GM12878 (cell line): ENCODE measurements around the gene UAP1. TPM values are rescaled to one million over a fixed set of nuclear protein-coding genes. Genes with fewer than 3 reads are reported as not detected.

Experiments used
- CTCF ChIP-seq, 3 experiments: IDR thresholded peaks in 2 of 3; conservative IDR thresholded peaks in 1 of 3; 2 replicates each; pipeline ENCODE4 v1.5.1; 2011; ENCODE audit warnings: low read depth in 3 of 3, low read length in 3 of 3, mild to moderate bottlenecking in 3 of 3, control low read depth in 2 of 3, moderate library complexity in 2 of 3, inconsistent platforms in 1 of 3, mixed read lengths in 1 of 3; ENCODE audit not compliant: control insufficient read depth in 2 of 3, insufficient read depth in 1 of 3; ENCODE audit errors: extremely low read depth in 1 of 3
- PBX3 ChIP-seq: IDR thresholded peaks from 2 replicates; pipeline ENCODE4 v1.6.1; 2011; ENCODE audit warnings: mild to moderate bottlenecking, low read depth, low read length, moderate library complexity; ENCODE audit not compliant: insufficient replicate concordance
- polyA plus RNA-seq, 11 experiments: library from polyadenylated mRNA; depleted of rRNA in 4 of 11; unstranded in 6 of 11; stranded (reverse) in 5 of 11; fragments of >200 nt; fragmentation: Nextera tagmentation in 4 of 11; fragmentation: Illumina TruSeq in 1 of 11; extraction: Ambion mirVana in 4 of 11; extraction: Trizol in 1 of 11; gene quantifications; 1 replicate in 1 of 11; 2 replicates in 10 of 11; pipeline versions ENCODE4 v1.2.1 to v1.2.3, GENCODE V29; 2011 to 2016; ENCODE audit warnings: inconsistent platforms in 2 of 11, missing spikeins in 2 of 11, low read depth in 1 of 11
- total RNA-seq, 4 experiments: library from RNA; depleted of rRNA in 3 of 4; stranded (reverse); fragments of >200 nt in 3 of 4; fragmentation: Illumina TruSeq in 1 of 4; extraction: Trizol in 1 of 4; gene quantifications; 2 replicates each; pipeline versions ENCODE4 v1.2.1 to v1.2.3, GENCODE V29; 2013 to 2021
- TF ChIP-seq, protein P1 (sequence below): fragments of 450-650 bp; IDR thresholded peaks from 2 replicates; pipeline ENCODE4 v1.6.1; 2016; ENCODE audit warnings: mild to moderate bottlenecking, moderate library complexity, borderline replicate concordance

UAP1 gene
- total and polyA plus RNA-seq, 10 of the 15 experiments (the other 5 are each of a cell fraction or from before 2014, with no cell fraction given) = 19.2 to 43.0 (median 30.7) TPM

GRCh38 chr1:162590686-162591085, 29.2 kb downstream of the UAP1 start (continued):
- TF ChIP-seq, protein P1, sequence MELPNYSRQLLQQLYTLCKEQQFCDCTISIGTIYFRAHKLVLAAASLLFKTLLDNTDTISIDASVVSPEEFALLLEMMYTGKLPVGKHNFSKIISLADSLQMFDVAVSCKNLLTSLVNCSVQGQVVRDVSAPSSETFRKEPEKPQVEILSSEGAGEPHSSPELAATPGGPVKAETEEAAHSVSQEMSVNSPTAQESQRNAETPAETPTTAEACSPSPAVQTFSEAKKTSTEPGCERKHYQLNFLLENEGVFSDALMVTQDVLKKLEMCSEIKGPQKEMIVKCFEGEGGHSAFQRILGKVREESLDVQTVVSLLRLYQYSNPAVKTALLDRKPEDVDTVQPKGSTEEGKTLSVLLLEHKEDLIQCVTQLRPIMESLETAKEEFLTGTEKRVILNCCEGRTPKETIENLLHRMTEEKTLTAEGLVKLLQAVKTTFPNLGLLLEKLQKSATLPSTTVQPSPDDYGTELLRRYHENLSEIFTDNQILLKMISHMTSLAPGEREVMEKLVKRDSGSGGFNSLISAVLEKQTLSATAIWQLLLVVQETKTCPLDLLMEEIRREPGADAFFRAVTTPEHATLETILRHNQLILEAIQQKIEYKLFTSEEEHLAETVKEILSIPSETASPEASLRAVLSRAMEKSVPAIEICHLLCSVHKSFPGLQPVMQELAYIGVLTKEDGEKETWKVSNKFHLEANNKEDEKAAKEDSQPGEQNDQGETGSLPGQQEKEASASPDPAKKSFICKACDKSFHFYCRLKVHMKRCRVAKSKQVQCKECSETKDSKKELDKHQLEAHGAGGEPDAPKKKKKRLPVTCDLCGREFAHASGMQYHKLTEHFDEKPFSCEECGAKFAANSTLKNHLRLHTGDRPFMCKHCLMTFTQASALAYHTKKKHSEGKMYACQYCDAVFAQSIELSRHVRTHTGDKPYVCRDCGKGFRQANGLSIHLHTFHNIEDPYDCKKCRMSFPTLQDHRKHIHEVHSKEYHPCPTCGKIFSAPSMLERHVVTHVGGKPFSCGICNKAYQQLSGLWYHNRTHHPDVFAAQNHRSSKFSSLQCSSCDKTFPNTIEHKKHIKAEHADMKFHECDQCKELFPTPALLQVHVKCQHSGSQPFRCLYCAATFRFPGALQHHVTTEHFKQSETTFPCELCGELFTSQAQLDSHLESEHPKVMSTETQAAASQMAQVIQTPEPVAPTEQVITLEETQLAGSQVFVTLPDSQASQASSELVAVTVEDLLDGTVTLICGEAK = no peak
- TF ChIP-seq PBX3 (no peak), CTCF (IDR thresholded peaks at IDR 0.05 in 2 of 3, conservative IDR thresholded peaks at IDR 0.05 in 1 of 3; ENCODE audit: control insufficient read depth in 2 of 3, extremely low read depth in 1 of 3, insufficient read depth in 1 of 3, low read depth in 3 of 3, low read length in 3 of 3) (no peak)
